ENCODE measurements around the gene WNT16.

GRCh38 chr7:121306565-121306964, 22.2 kb upstream of the WNT16 start:
- TF ChIP-seq HDAC2 (IDR thresholded peaks at IDR 0.05; ENCODE audit: borderline replicate concordance in 1 of 2, low read depth in 2 of 2, low read length in 2 of 2), result no peak
- TF ChIP-seq POLR2A (IDR thresholded peaks at IDR 0.05; ENCODE audit: control extremely low read depth in 1 of 2, low read depth in 2 of 2, low read length in 2 of 2), result no peak
- no peak for TF ChIP-seq CTCF (IDR thresholded peaks at IDR 0.05; ENCODE audit: control extremely low read depth in 1 of 3, insufficient read depth in 1 of 3, low read depth in 1 of 3, low read length in 3 of 3)
- TF ChIP-seq SP1 (IDR thresholded peaks at IDR 0.05; ENCODE audit: low read depth, low read length), result no peak
- TF ChIP-seq EP300 (IDR thresholded peaks at IDR 0.05; ENCODE audit: borderline replicate concordance in 1 of 2, low read depth in 2 of 2, low read length in 2 of 2), result no peak

Data from H1 (cell line).